ENCODE measurements around the gene ADAM22. TPM values are rescaled to one million over a fixed set of nuclear protein-coding genes. Genes with fewer than 3 reads are reported as not detected.

The ADAM22 gene
- total and polyA plus RNA-seq, 2 donors (not counting 1 experiment from before 2014, with no cell fraction given) = 0.30 to 1.8 TPM

- H3K36me3 ChIP-seq (replicated peaks in 1 of 2; ENCODE audit: control extremely low read depth in 1 of 2, control insufficient read depth in 1 of 2, extremely low read depth in 1 of 2, insufficient read depth in 2 of 2, low read length in 1 of 2) = no peaks in the 10 kb centered on the region
- H3K9ac ChIP-seq (ENCODE audit: low read length) = no peak overlapping the region
- CTCF ChIA-PET = no interaction called here
- 97% methylated on average over 4 of the region's 6 CpGs for WGBS (ENCODE audit: insufficient coverage)
- intact Hi-C loops (cut with micrococcal nuclease) = no loop called here
- no peak for DNase-seq
- ATAC-seq (ENCODE audit: low read depth) = no peak
- no peak overlapping the region for H3K4me2 ChIP-seq (replicated peaks; ENCODE audit: low read depth, low read length, poor library complexity, severe bottlenecking)
- POLR2A ChIA-PET = no interaction called here
- Mint-ChIP-seq H3K9me3 (ENCODE audit: insufficient read depth) (no peaks in the 10 kb centered on the region), H3K27me3 (no peaks in the 10 kb centered on the region), H3K4me1 (no peaks in the 10 kb centered on the region), H3K4me3 (no peak overlapping the region), H3K27ac (no peak overlapping the region)
- H3K79me2 ChIP-seq (ENCODE audit: control insufficient read depth, insufficient read depth, low read length) = no peaks in the 10 kb centered on the region
- H3K9me3 ChIP-seq (ENCODE audit: control extremely low read depth in 1 of 3, control insufficient read depth in 2 of 3, insufficient read depth in 1 of 3, low read length in 2 of 3) = no peaks in the 10 kb centered on the region
- TF ChIP-seq CTCF (IDR thresholded peaks at IDR 0.05) (no peak), EZH2 (IDR thresholded peaks at IDR 0.05; ENCODE audit: borderline replicate concordance, insufficient read depth, low read depth, low read length, poor library complexity, severe bottlenecking) (no peak)
- H3K27me3 ChIP-seq (replicated peaks in 1 of 4; ENCODE audit: control extremely low read depth in 1 of 4, control insufficient read depth in 3 of 4, insufficient read depth in 4 of 4, low read length in 3 of 4) = no peaks in the 10 kb centered on the region
- H4K20me1 ChIP-seq (ENCODE audit: control insufficient read depth, insufficient read depth, low read length, poor library complexity, severe bottlenecking) = no peaks in the 10 kb centered on the region
- H2AFZ ChIP-seq (ENCODE audit: insufficient read depth, low read depth, low read length, poor library complexity, severe bottlenecking) = no peak overlapping the region
- H3K4me3 ChIP-seq (ENCODE audit: control extremely low read depth in 1 of 5, extremely low read depth in 1 of 5, insufficient read depth in 1 of 5, low read depth in 2 of 5, low read length in 4 of 5) = no peak overlapping the region
- no peak overlapping the region for H3K27ac ChIP-seq (ENCODE audit: low read length in 2 of 2)
- H3K4me1 ChIP-seq (ENCODE audit: control insufficient read depth in 2 of 2, insufficient read depth in 2 of 2, low read length in 2 of 2) = no peaks in the 10 kb centered on the region
Measured at GRCh38 chr7:88001744-88002530, 67.9 kb downstream of the ADAM22 start.

- H3K4me1 Mint-ChIP-seq = no peaks in the 10 kb centered on the region
- ChIA-PET CTCF (no interaction called here), POLR2A (no interaction called here)
- no peaks in the 10 kb centered on the region for H3K79me2 ChIP-seq (ENCODE audit: control insufficient read depth, insufficient read depth, low read length)
- DNase-seq (no peak), ATAC-seq (ENCODE audit: low read depth) (no peak)
- H4K20me1 ChIP-seq (ENCODE audit: control insufficient read depth, insufficient read depth, low read length, poor library complexity, severe bottlenecking) = no peaks in the 10 kb centered on the region
- no peaks in the 10 kb centered on the region for H3K36me3 ChIP-seq (replicated peaks in 1 of 2; ENCODE audit: control extremely low read depth in 1 of 2, control insufficient read depth in 1 of 2, extremely low read depth in 1 of 2, insufficient read depth in 2 of 2, low read length in 1 of 2)
- H3K9me3 ChIP-seq (ENCODE audit: control extremely low read depth in 1 of 3, control insufficient read depth in 2 of 3, insufficient read depth in 1 of 3, low read length in 2 of 3) = no peaks in the 10 kb centered on the region
- no peak for TF ChIP-seq CTCF (IDR thresholded peaks at IDR 0.05)
- TF ChIP-seq EZH2 (IDR thresholded peaks at IDR 0.05; ENCODE audit: borderline replicate concordance, insufficient read depth, low read depth, low read length, poor library complexity, severe bottlenecking) = no peak
- no peak overlapping the region for H3K4me2 ChIP-seq (replicated peaks; ENCODE audit: low read depth, low read length, poor library complexity, severe bottlenecking)
- H3K4me3 ChIP-seq (ENCODE audit: control extremely low read depth in 1 of 5, extremely low read depth in 1 of 5, insufficient read depth in 1 of 5, low read depth in 2 of 5, low read length in 4 of 5) = no peak overlapping the region
- no peaks in the 10 kb centered on the region for H3K9me3 Mint-ChIP-seq (ENCODE audit: insufficient read depth)
- no peak overlapping the region for H3K27ac ChIP-seq (ENCODE audit: low read length in 2 of 2)
- no peaks in the 10 kb centered on the region for H3K27me3 Mint-ChIP-seq
- no peak overlapping the region for H3K9ac ChIP-seq (ENCODE audit: low read length)
- no peak overlapping the region for H3K27ac Mint-ChIP-seq
- H3K4me3 Mint-ChIP-seq = no peak overlapping the region
- H3K27me3 ChIP-seq (replicated peaks in 1 of 4; ENCODE audit: control extremely low read depth in 1 of 4, control insufficient read depth in 3 of 4, insufficient read depth in 4 of 4, low read length in 3 of 4) = no peaks in the 10 kb centered on the region
- no peaks in the 10 kb centered on the region for H3K4me1 ChIP-seq (ENCODE audit: control insufficient read depth in 2 of 2, insufficient read depth in 2 of 2, low read length in 2 of 2)
- no peak overlapping the region for H2AFZ ChIP-seq (ENCODE audit: insufficient read depth, low read depth, low read length, poor library complexity, severe bottlenecking)
- intact Hi-C loops (cut with micrococcal nuclease) = no loop called here
Measured at GRCh38 chr7:88002617-88003016, 68.6 kb downstream of the ADAM22 start.
